COR-L47 (cell line): ENCODE measurements around the gene GOLIM4.
"Not testable (repeated sequence)": the region's sequence is repeated elsewhere in the genome, so short reads cannot be mapped to it uniquely, and the experiment has no call there.

Experiments used
- DNase-seq: peaks from one replicate; lab custom pipeline; 2025; lab: John Stamatoyannopoulos, UW

Gene GOLIM4

GRCh38 chr3:168095611-168096209 is at the start of gene GOLIM4:
Gene GOLIM4, minus strand, starts transcription at chr3:168095924. Its CDS starts 639 bp downstream, at chr3:168095285.
- peak; percentile 97 for DNase-seq

GRCh38 chr3:168141405-168141998 is 45.8 kb upstream of the GOLIM4 start:
- DNase-seq: no peak

GRCh38 chr3:168139947-168140346 is 44.2 kb upstream of the GOLIM4 start:
- DNase-seq: no peak

GRCh38 chr3:168138421-168138820 is 42.7 kb upstream of the GOLIM4 start:
- no peak for DNase-seq

- no peak for DNase-seq
These were observed 39.2 kb upstream of the GOLIM4 start for GRCh38 chr3:168134931-168135330.

- DNase-seq: not testable (repeated sequence)
These were observed 34.5 kb upstream of the GOLIM4 start for GRCh38 chr3:168130250-168130649.

- DNase-seq: not testable (repeated sequence)
These were observed 32.7 kb upstream of the GOLIM4 start for GRCh38 chr3:168128463-168128862.

- DNase-seq: no peak
These were observed 31.7 kb upstream of the GOLIM4 start for GRCh38 chr3:168127466-168127865.

- no peak for DNase-seq
These were observed 29.1 kb upstream of the GOLIM4 start for GRCh38 chr3:168124791-168125190.

GRCh38 chr3:168124291-168124690 is 28.6 kb upstream of the GOLIM4 start:
- no peak for DNase-seq

- no peak for DNase-seq
These were observed 27.8 kb upstream of the GOLIM4 start for GRCh38 chr3:168123201-168124176.

- no peak for DNase-seq
These were observed 25.7 kb upstream of the GOLIM4 start for GRCh38 chr3:168121184-168122017.

GRCh38 chr3:168117853-168118313 is 22.2 kb upstream of the GOLIM4 start:
- no peak for DNase-seq

- no peak for DNase-seq
These were observed 21.3 kb upstream of the GOLIM4 start for GRCh38 chr3:168117059-168117458.

GRCh38 chr3:168116279-168116678 is 20.6 kb upstream of the GOLIM4 start:
- no peak for DNase-seq

- DNase-seq: no peak
These were observed 18.1 kb upstream of the GOLIM4 start for GRCh38 chr3:168113848-168114247.

GRCh38 chr3:168112894-168113293 is 17.2 kb upstream of the GOLIM4 start:
- DNase-seq: no peak

- DNase-seq: no peak
These were observed 8.6 kb upstream of the GOLIM4 start for GRCh38 chr3:168104361-168104760.

GRCh38 chr3:168102735-168103410 is 7.1 kb upstream of the GOLIM4 start:
- no peak for DNase-seq

GRCh38 chr3:168100777-168101492 is 5.2 kb upstream of the GOLIM4 start:
- DNase-seq: no peak

- DNase-seq: no peak
These were observed 1.7 kb upstream of the GOLIM4 start for GRCh38 chr3:168097381-168097780.
